Kasumi-1 (cell line): ENCODE measurements around the gene HLA-DRB1.
"Not testable (repeated sequence)": the region's sequence is repeated elsewhere in the genome, so short reads cannot be mapped to it uniquely, and the experiment has no call there.

Experiments
- DNase-seq, 2 experiments: peaks; one replicate each; lab custom pipeline; 2025; lab: John Stamatoyannopoulos, UW

The HLA-DRB1 gene

GRCh38 chr6:32558426-32559057 lies 31.1 kb downstream of the HLA-DRB1 start:
- no peak for DNase-seq

- no peak for DNase-seq
These were observed 35.3 kb downstream of the HLA-DRB1 start for GRCh38 chr6:32554116-32554965.

GRCh38 chr6:32553037-32553742 lies 36.5 kb downstream of the HLA-DRB1 start:
- DNase-seq = no peak

- DNase-seq = no peak
These were observed 38.2 kb downstream of the HLA-DRB1 start for GRCh38 chr6:32551410-32551809.

GRCh38 chr6:32539839-32540238 lies 49.8 kb downstream of the HLA-DRB1 start:
- DNase-seq = no peak

- DNase-seq = not testable (repeated sequence)
These were observed 59.2 kb downstream of the HLA-DRB1 start for GRCh38 chr6:32530431-32530793.

GRCh38 chr6:32529697-32530430 lies 59.8 kb downstream of the HLA-DRB1 start, which contains the start of gene HLA-DRB5:
Gene HLA-DRB5, minus strand, starts transcription at chr6:32530287. Its CDS starts 63 bp downstream, at chr6:32530224.
- DNase-seq = no peak
